ENCODE results near the gene CD59.

DNA sequence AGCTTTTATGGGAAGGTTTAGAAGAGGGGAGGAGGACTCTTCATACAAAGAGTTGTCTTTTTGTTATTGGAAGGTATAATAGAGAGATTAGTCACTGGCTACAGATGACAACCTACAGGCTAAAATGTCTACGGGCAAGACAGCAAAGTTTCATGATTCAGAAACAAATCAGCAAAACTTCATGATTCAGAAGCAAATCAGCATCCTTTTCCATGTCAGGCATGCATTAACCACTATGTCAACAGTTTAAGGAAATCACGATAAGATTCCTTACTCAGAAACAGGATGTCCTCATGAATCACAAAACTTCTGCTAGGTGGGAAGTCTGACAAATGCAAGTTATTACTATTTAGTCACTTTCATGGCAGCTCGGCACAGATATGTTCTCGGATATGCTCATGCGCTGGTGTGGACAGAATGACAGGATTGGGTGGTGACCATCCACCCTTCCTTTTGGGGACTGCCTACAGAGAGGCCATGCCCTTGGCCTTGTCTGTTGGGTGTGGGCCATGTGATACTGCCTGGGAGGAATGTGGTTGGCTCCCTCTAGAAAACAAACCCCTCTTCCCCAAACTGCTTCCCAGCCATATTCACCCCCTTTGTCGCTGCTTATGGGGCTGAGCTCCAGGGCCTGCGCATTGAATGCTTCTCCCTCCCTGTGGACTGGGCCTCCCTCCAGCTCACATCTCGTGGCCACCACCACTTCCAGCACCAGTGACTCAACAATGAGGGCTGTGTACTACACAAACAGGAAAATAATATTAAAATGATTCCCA is 45.7 kb downstream of the CD59 start:
- TF ChIP-seq EP300 (IDR thresholded peaks at IDR 0.05) (no peak), POLR2A (IDR thresholded peaks at IDR 0.05) (no peak)
